ENCODE results near the gene PLA1A.

Gene PLA1A

DNA sequence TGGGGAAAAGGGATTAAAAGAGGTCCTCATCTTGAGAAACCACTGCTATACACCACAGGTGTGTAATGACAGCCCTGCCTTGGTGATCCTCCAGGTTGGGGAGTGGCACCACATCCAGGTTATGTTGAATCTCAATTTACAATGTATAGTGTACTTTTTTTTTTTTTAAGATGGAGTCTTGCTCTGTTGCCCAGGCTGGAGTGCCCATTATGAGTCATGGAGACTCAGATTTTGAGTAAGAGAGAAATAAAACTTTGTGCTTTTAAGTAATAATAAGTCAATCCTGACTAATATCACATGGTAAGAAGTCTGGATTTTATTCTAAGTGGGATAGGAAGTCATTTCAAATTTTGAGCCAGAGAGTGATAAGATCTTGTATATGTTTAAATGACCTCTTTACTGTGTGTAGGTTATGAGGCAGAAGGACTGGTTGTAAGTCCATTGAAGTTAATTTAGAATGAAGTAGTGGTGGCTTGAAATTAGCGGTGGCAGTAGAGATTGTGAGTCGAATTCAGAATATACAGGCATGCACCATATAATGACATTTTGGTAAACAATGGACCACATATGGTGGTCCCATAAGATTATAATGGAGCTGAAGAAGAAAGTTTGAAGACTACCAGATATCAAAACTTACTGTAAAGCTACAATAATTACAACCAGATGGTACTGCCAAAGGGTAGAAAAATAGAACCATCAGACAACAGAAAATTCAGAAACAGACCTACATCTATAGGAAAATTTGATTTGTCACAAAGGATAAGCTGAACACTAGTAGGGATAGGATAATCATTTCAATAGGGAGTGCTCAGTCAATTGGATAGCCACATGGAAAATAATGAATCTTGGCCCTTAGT lies 42.0 kb downstream of the PLA1A start:
- DNase-seq = no peak

DNA sequence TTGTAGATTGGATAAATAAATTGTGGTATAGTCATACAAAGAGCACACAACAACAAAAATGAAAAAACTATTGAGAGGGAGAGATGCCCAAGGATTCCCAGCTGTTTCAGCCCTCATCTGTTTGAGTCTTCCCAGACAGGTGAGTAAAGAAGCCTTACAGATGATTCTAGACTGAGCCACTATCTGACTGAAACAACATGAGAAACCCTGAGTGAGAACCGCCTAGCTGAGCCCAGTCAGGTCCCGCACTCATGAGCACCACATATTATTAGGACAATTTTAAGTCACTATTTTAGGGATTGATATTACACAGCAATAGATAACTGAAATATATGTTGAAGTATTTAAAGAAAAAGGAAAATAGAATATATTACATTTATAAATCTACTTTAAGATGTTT lies 43.7 kb downstream of the PLA1A start:
- DNase-seq = no peak

DNA sequence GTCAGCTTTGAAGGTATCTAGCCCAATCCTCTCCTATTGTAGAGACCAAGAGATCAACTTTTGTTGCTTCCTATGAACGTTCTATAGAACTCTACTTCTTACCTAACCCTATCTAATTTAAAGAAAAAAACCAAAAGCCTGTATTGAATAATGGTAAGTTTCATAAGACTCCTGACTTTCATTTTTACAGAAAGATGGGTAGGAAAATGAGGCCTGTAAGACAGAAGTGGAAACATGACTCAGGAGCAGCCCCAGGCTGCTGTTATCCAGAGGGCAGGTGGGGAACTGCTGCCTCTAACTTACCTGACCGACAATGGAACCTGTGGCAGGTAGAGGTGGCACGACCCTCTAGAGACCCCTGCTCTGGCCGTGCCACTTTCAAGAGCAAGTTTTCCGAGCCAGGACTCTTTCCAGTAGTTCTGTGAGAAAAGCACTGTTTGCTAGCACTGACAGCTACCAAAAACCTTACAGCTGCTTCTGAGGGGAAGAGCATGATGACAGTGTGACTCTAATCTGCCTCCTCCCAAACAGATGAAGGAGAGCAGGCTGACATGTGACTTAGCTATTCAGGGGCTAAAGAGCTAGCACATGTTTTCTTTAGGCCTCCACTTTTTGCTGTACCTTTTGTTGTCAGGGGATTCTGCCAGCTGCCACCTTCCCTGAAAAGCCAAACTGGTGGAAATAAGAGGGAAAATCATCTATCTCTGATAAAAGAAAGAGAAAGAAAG lies 45.2 kb downstream of the PLA1A start:
- no peak for DNase-seq

DNA sequence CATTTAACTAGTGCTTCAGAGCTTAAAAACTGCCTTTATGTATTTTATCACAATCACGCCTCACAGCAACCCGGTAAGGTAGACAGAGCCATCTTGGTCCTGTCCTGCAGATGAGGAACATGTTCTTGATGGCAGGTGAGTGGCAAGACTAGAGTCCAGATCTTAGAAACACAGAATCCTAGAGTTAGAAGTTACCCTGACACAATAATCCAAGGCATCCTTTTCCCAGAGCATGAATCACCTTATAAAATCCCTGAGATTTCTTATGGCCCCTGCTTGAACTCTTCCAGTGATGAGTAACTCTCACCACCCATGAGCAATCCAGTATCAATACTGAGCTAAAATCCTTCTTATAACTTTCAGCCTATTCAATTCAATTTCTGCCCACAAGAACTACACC lies 45.8 kb downstream of the PLA1A start:
- DNase-seq = no peak

DNA sequence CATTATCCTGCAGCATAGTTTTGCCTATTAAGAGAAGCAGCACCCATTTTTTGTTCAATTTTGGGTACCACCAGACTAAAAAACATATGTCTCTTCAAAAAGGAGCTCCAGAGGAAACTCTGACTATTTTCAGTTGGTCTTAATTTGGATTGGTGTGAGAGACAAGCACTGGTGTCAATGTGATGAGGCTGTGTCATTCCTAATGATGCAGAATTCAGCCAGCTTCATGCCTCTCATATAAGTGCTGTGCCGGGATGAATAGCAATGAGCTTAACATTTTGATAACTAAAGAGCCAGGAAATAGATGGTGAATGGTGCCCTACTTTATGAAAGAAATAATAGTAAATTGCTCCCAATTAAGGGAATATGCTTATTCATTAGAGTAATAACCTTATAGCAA lies 46.8 kb downstream of the PLA1A start:
- no peak for DNase-seq

DNA sequence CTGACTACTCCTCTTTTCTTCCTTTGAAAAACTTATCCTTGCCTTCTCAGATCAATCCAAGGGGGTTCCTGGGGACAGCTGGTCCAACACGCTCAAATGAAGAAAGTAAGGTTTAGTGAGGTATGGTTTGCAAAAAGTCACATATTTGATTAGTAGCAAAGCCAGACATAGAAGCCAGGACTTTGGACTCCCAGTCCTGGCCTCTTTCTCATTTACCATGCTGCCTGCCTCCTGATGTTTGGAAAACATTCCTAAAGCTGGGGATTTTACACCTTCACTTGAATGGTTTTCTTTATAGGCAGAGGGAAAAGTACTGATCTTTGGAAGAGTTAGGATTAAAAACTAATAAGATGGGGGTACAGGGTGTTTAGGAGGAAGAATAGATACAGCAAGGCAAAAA lies 48.1 kb downstream of the PLA1A start:
- DNase-seq = no peak

DNA sequence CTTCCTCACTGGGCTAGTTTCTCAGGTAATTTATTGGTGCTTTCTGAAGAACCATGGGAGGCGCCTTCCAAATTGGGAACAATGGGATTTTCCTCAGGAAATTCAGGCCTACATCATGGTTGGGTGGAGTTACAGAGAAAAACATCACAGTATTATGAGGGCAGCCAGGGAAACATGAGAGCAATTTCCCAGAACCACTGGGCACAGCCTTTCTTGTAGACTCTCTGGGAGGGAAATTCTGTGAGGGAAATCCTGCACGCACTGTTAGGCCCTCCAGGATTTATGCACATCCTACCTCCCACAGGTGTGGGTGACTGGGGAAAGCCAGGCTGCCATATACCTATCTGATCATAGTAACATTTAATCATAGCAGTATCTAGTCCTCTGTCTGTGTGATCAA lies 49.5 kb downstream of the PLA1A start:
- no peak for DNase-seq

DNA sequence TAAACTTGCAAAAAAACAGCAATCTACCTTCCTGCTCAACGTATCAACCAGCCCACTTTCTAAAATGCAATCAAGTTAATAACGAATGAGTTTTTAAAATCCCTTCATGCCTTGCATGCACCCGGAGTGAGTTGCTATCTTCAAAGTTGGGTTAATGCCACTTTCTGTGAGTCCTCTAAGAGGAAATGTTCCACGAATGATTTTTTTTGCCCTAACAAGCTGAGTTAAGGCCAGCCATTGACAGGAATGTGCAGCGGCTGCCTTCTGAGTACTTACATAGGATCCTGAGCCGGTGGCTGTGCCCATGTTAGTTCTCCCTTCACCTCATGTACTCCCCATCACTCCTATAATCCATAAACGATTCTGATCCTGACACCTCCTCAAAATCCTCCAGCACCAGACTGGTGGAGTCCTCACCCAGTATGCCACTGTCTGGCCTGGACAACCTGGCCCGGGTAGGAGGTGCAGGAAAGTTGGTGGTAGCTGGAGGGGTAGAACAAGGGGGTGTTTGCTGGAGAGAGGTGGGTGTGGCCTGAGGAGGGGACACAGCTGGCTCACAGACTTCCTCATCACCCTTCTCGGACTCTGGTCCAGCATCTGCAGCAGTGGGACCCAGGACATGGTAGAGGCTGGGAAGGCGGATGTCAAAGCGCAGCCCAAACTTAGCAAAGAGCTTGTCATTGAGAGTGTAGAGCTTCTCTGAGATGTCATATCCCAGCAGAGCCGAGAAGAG lies 50.3 kb downstream of the PLA1A start:
- DNase-seq = no peak

DNA sequence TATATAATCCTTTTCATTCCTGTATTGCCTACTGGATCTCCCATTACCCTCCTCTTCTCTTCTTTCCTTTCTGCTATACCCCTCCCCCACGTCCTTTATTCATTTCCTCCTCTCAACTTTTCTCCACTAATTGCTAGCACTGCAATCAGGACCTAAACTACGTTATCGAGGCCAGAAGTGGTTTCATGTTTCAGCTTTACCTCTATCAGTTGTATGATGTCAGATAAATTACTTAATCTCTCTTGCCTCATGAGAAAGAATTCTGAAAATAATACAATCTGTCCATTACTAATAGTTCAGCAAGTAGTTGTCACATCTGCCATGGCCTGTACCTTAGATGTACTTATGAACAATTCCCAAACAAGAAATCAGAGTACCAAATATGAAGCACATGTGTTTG lies 52.1 kb downstream of the PLA1A start:
- no peak for DNase-seq

DNA sequence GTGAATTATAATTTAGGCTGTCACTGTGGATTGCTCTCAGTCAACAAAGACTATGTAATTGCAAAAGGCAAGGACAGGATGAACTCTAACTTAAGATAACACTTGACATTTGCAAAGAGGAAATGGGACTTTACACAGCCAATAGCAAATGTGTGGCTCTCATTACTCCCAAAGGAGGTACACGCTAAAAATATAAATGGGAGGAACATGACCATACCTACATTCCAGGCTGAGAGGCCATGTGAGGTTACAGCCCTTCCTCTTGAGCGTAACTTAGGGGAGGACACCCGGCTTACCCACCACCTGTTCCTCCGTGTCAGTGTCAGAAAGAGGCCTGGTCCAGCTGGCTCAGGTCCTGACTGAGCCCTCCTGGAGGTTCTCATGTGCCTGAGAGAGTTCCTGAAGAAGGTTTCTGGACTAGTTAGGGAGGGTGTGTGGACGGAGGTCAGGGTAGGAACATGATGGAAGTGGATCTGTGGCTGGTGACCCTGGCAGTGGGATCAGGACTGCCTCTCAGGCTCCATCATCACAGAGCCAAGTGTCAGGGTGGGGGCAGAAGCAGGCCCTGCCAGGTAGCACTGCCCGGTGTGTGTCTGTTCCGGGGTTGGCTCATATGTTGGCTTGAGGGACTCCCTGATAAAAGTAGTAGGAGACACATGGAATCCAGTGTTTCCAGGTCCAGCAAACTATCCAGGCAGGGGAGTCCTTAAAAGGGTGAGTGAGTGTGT lies 54.8 kb downstream of the PLA1A start:
- DNase-seq = no peak

DNA sequence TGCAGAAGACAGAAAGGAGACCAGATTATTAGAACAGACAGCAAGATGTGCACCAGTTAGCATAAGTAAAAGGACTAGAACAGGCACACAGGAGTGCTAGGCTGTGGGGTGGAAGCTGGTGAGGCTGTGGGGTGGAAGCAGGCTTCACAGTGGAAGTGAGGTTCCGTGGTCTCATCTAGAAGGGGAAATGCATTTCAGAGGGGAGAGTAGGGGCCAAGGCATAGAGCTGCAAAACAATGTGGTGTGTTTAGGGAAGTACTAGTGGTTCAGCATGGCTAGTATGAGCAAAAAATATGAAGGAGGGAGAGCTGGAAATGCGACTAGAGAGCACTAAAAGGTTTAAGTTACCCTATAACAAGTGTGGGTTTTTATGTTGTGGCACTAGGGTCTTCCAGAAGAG lies 56.2 kb downstream of the PLA1A start:
- DNase-seq = no peak

DNA sequence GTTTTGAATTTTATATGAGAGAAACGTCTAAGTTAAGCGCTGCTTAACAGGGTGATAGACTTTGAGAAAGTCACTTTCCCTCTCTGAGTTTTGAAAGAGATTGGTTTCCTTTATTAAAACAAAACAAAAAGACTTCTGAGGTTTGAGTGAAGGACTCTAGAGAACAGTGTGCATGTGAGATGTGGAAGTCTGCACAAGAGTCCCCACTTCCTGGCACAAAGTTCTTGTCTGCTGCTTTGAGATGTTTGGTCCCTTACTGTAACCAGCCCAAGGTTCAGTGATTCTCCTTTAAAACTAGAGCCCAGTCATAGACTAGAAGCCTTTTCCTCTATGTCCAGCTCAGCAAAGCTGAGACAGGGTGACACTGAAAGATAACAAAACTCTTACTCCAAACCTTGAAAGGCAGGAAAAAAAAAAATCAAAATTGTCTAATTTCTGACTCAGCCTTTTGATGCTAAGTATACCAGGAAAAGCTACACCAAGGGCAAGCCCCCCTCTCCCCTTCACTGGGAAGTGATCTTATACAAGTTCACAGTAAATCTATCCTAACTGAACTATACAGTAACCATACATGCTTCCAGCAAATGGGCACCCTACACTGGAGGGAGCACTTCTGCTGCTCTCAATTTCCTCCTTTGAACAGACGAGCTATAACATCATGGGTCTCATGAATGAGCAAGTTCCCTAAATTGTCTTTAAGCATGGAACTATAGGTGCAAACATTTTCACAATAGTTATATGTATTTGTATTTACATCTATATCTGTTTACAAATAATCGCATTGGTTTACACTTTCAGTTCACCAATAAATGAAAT lies 60.4 kb downstream of the PLA1A start:
- no peak for DNase-seq

DNA sequence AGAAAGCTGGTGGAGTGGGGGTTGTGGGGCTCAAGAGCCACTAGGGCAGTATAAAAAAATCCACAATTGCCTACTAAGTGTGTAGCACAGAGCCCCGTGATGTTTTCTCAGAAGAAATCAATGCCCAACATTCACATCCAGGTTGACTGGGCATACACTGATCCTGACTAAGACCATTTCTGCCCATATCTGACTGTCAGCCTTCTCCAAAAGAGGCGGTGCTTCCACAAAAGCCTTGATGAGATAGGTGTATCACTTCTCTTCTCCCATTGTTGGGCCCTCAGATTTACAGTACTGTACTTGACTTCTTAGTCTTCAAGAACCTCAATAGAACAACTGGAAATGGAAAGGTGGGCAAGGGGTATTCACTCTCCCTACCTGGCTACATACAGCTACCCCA lies 61.3 kb downstream of the PLA1A start:
- DNase-seq = no peak

DNA sequence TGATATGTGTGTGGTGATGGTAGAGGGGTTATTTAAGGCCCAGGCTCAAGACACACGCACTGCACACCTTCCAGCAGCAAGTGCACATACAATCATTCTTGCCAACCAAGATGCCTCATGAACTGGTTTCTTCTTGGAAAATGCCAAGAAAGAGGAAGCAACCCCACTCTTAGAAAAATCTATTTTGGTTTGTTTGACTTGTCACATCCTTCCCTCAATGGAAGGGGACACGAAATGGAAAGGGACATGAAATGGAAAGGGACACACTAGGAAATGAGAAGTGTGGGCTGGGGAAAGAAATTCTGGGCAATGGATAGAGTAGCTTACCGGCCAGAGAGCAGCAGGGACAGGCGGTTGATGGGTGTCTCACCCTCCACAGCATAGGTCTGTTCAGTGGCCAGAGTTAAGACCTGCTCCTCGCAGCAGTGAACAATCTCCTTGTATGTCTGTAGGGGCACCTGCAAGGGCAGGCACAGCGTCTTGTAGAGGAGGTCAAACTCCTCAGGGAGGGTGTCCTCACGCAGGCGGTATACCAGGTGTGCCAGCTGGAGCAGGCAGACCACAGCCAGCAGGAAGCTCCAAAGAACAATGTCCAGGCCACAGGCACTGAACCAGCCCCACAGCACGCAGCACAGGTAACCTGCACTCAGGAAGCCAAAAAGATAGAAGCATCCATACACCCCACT lies 62.1 kb downstream of the PLA1A start:
- DNase-seq = no peak

DNA sequence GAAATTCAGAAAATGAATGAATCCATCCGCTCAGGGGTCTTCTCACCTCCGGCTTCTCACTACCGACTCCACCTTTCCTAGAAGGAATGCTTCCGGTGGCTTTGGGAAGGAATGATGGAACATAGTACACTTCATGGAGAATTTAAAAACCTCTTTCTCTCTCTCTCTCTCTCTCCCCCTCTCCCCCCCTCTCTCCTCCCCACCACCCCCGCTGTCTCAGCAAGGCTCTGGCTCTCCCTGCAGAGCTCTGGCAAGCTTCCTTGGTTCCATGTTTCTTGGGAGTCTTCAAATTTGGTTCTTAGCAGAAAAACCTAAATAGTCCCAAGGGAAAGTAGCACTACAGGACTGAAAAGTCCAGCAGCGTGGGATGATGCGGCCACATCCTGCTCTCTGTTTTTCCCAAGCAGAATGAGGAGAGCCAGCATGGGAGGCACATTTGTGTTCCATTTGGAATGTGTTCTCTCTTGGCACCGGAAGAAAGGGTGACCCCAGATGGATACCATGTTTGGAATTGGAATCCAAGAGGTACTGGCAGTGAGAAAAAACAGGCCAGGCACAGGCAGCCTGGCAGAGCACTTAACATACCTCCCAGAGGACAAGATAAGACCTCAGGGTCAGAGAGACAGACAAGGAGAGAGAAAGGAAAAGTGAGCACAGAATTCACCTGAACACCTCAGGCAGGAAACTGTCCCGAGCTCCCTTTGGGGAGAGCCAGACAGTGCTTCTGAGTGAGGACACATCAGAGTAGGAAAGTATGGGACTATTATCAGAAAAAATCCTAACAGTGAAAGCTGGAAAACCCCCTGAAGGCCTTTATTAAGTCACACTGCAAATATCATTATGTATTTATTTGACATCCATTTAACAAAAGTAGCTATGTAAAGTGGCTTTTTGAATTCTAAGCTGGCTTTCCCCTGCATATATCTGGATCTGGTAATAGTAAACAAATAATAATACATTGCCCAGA lies 63.1 kb downstream of the PLA1A start, which contains the start of gene POPDC2:
TSS of gene POPDC2 (minus strand) at position 116 of the 967 bp plus-strand sequence. CDS start 166 bp downstream, outside the sequence.
- no peak for DNase-seq

DNA sequence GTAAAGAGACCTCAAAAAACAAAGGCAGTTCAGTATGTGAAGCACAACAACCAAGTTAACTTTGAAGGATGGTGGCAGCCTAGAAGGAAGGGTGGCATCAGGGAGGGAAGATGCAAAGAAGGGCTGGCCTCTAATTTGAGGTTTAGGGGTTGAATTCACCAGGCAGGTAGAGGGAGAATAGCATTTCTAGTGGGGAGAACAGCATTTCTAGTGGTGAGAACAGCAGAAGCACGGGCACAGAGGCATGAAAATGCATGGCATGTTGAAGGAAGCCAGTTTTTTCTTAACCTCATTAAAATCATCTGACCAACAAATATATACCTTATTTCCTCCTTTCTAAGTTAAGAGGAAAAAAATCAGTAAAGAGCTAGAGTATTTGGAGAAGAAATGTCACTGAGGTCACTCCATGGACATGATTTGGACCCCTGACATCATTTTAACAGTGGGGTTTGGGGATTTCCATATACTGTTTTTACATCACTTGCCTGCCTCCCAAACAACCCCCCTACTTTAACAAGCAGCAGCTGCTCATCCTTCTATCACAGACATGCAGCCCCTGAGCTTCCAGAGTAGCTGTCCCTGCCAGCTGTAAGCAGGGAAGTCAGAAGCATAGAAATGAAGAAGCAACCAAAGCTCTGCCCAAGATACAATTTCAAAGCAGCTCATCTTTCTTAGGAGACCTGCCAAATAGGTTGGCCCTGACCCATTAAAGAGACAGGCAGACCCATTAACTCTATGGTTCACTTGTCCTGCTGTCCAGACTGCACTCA lies 65.1 kb downstream of the PLA1A start:
- DNase-seq = no peak

DNA sequence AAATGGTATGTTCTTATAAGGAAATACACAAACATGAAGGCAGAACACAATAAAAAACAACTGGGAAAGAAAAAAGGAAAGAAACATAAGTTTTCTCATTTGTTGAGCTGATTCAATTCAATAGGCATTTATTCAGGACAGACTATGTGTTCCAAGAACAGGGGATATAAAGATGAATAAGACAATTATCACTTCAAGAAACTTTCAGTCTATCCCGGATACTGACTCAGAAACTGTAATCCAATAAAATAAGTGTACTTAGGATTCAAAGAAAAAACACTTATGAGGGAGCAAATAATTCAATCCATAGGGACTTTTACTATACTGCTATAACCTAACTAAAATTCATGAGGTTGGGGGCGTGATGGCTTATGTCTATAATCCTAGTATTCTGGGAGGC lies 66.2 kb downstream of the PLA1A start:
- no peak for DNase-seq

DNA sequence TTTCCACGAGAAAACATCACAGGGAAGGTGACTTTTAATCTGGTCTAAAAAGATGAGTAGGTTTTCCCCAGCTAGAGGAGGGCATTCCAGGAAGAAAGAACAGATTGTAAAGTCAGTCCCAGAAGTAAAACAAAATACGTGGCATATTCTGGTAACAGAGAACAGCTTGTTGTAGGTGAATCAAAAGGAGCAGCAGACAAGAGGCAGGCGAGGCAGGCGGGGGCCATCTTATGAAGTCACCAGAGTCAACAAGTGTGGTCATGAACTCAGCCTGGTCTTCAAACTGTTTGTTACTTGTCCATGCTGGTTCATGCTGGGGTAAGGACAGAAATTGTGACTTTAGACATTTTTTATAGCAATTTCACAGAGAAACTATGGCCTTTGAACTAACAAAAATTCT lies 66.7 kb downstream of the PLA1A start:
- DNase-seq = no peak

DNA sequence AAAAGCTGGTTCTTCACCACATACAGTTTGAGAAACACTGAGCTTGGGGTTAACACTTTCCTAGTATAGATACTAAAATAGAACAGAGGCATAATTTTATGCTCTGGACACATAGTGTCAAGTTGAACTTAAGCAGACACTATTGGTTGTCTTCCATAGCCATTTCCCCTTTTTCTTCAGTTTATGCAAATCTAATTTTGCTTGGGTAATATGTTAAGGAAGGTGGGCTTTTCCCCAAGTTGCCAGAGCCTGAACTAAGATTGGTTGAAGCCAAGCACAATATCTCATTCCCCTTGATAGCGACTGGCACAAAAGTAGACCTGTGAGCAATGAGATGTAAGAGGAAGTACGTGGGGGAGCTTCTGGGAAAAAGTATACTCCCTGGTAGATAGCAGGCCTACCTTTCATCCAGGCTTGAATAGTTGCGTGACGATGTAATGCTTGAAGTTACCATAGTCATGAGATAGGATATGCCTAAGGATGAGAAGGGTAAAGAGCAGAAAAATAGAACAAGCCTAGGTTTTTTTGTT lies 67.2 kb downstream of the PLA1A start:
- no peak for DNase-seq

All from activated effector memory CD4-positive, alpha-beta T cell treated with anti-CD3 and anti-CD28 coated beads, Interleukin-2, amount 50 U/mL, for 16 hours (primary cell).